ENCODE results near the gene DAB2IP. TPM values are rescaled to one million over a fixed set of nuclear protein-coding genes. Genes with fewer than 3 reads are reported as not detected.

The DAB2IP gene
- total RNA-seq, 1 experiment from 2014 or later = 46.7 TPM

DNA sequence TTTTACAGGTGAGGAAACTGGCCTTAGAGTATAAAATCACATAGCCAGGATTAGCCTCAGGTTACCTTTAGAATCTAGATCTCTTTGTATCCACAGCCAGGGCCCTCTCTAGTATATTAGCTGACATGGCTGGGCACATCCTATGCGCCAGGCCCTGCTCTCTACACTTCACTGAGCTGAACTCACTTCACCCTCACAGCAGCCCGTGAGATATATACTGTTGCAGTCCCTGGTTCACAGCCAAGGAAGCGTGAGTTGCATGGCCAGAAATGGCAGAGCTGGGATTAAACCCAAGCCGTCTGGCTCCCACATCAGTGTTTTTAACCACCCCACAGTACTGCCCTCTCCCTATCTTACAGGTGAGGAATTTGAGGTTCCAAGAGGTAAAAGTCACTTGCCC is 58.4 kb downstream of the DAB2IP start:
- Histone ChIP-seq H3K4me3 (no peak overlapping the region), H3K9me2 (ENCODE audit: insufficient read depth) (no peaks in the 10 kb centered on the region), H3K79me2 (ENCODE audit: low read depth) (no peaks in the 10 kb centered on the region), H3K4me2 (no peak overlapping the region), H4K20me1 (ENCODE audit: insufficient read depth) (no peaks in the 10 kb centered on the region), H2AFZ (no peak overlapping the region), H3F3A (ENCODE audit: insufficient read depth, low read depth) (no peaks in the 10 kb centered on the region), H3K36me3 (ENCODE audit: low read depth) (no peaks in the 10 kb centered on the region), H3K27ac (no peak overlapping the region), H3K9me3 (ENCODE audit: insufficient read depth, low read depth) (no peaks in the 10 kb centered on the region), H3K4me1 (replicated peaks; ENCODE audit: insufficient read depth) (peaks cover 7% of the 10 kb centered on the region; the same call in 1 of the 2 replicates), H3K27me3 (ENCODE audit: insufficient read depth, low read depth) (no peaks in the 10 kb centered on the region)
- intact Hi-C loops (cut with micrococcal nuclease; ENCODE audit: unreplicated experiment) = no loop called here
- ChIA-PET POLR2A (ENCODE audit: unreplicated experiment) (no interaction called here), CTCF (no interaction called here)
- TF ChIP-seq EZH2 (IDR thresholded peaks at IDR 0.05; ENCODE audit: low read depth) = no peak
- TF ChIP-seq, protein P1, sequence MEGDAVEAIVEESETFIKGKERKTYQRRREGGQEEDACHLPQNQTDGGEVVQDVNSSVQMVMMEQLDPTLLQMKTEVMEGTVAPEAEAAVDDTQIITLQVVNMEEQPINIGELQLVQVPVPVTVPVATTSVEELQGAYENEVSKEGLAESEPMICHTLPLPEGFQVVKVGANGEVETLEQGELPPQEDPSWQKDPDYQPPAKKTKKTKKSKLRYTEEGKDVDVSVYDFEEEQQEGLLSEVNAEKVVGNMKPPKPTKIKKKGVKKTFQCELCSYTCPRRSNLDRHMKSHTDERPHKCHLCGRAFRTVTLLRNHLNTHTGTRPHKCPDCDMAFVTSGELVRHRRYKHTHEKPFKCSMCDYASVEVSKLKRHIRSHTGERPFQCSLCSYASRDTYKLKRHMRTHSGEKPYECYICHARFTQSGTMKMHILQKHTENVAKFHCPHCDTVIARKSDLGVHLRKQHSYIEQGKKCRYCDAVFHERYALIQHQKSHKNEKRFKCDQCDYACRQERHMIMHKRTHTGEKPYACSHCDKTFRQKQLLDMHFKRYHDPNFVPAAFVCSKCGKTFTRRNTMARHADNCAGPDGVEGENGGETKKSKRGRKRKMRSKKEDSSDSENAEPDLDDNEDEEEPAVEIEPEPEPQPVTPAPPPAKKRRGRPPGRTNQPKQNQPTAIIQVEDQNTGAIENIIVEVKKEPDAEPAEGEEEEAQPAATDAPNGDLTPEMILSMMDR (conservative IDR thresholded peaks at IDR 0.05) = no peak
- no peak for DNase-seq
- no TSS peak for BruUV-seq (replicated peaks)

DNA sequence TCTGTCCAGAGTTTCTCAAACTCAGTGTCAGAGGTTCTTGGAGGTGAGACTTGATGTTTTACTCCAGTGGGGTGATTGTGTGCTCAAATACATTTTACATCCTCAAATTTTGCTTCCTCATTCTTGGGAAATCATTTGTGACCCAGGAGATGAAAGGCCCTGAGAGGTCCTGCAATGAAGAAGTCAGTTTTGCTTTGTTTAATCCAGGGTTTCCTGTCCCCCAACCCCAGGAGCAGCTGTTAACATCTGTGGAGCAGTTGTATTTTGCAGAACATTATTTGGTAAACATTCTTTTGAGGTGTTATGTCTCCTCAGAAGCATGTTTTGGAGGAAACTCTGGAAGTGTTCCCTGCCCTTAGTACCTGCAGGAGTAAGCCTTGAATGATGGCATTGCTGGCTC is 59.8 kb downstream of the DAB2IP start:
- no peaks in the 10 kb centered on the region for H4K20me1 ChIP-seq (ENCODE audit: insufficient read depth)
- POLR2A ChIA-PET (ENCODE audit: unreplicated experiment) = no interaction called here
- H3K27ac ChIP-seq = no peak overlapping the region
- H3K36me3 ChIP-seq (ENCODE audit: low read depth) = no peaks in the 10 kb centered on the region
- H3K4me1 ChIP-seq (replicated peaks; ENCODE audit: insufficient read depth) = peaks cover 7% of the 10 kb centered on the region; the same call in 1 of the 2 replicates
- no peak overlapping the region for H3K4me3 ChIP-seq
- H3K4me2 ChIP-seq = no peak overlapping the region
- H3K27me3 ChIP-seq (ENCODE audit: insufficient read depth, low read depth) = no peaks in the 10 kb centered on the region
- no peaks in the 10 kb centered on the region for H3K9me3 ChIP-seq (ENCODE audit: insufficient read depth, low read depth)
- intact Hi-C loops (cut with micrococcal nuclease; ENCODE audit: unreplicated experiment) = no loop called here
- no peak for DNase-seq
- CTCF ChIA-PET = no interaction called here
- no peaks in the 10 kb centered on the region for H3F3A ChIP-seq (ENCODE audit: insufficient read depth, low read depth)
- no peaks in the 10 kb centered on the region for H3K9me2 ChIP-seq (ENCODE audit: insufficient read depth)
- no peak overlapping the region for H2AFZ ChIP-seq
- no peaks in the 10 kb centered on the region for H3K79me2 ChIP-seq (ENCODE audit: low read depth)
- no TSS peak for BruUV-seq (replicated peaks)
- TF ChIP-seq, protein P1 (conservative IDR thresholded peaks at IDR 0.05) = no peak
- no peak for TF ChIP-seq EZH2 (IDR thresholded peaks at IDR 0.05; ENCODE audit: low read depth)

DNA sequence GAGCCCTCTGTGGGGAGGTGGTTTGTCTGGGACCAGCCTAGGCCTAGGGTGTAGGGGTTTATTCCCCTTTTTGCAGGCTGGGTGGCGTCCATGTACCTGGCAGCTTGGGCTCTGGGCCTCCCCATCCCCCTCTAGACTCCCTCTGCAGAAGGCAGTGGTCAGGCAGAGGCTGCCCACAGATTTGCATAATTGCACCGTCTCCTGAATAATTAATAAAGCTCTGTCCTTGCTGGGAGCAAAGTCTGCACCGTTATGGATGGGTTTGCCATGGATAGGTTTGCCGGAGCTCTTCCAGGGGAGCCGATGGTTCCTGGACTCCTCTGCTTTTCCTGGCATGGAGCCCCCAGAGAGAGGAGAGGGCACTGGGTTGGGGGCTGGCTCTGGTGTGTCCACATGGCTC is 60.4 kb downstream of the DAB2IP start:
- no peak for DNase-seq
- Histone ChIP-seq H3K27ac (no peak overlapping the region), H3K9me3 (ENCODE audit: insufficient read depth, low read depth) (no peaks in the 10 kb centered on the region), H3F3A (ENCODE audit: insufficient read depth, low read depth) (no peaks in the 10 kb centered on the region), H4K20me1 (ENCODE audit: insufficient read depth) (no peaks in the 10 kb centered on the region), H3K4me3 (no peak overlapping the region), H3K79me2 (ENCODE audit: low read depth) (no peaks in the 10 kb centered on the region), H3K27me3 (ENCODE audit: insufficient read depth, low read depth) (no peaks in the 10 kb centered on the region), H3K4me1 (replicated peaks; ENCODE audit: insufficient read depth) (peaks cover 7% of the 10 kb centered on the region; the same call in 1 of the 2 replicates), H3K36me3 (ENCODE audit: low read depth) (no peaks in the 10 kb centered on the region), H2AFZ (no peak overlapping the region), H3K9me2 (ENCODE audit: insufficient read depth) (no peaks in the 10 kb centered on the region), H3K4me2 (no peak overlapping the region)
- no peak for TF ChIP-seq EZH2 (IDR thresholded peaks at IDR 0.05; ENCODE audit: low read depth)
- TF ChIP-seq, protein P1 (conservative IDR thresholded peaks at IDR 0.05) = no peak
- no TSS peak for BruUV-seq (replicated peaks)
- intact Hi-C loops (cut with micrococcal nuclease; ENCODE audit: unreplicated experiment) = no loop called here
- ChIA-PET CTCF (no interaction called here), POLR2A (ENCODE audit: unreplicated experiment) (no interaction called here)

All from PC-9 (cell line).